ENCODE measurements around the gene GPX2.

- TF ChIP-seq CTCF (IDR thresholded peaks at IDR 0.05) (peak in 3 of 7 experiments; percentile 5 to 11 (median 10)), POLR2A (IDR thresholded peaks at IDR 0.05) (no peak)
Measured at GRCh38 chr14:64960762-64961276, 18.3 kb upstream of the GPX2 start.
